ENCODE measurements around the gene DGCR2.
A peak's percentile ranks its signal among the peaks of the same experiment; 100 is the strongest.
"Not testable (repeated sequence)": the region's sequence is repeated elsewhere in the genome, so short reads cannot be mapped to it uniquely, and the experiment has no call there.

The DGCR2 gene

GRCh38 chr22:19002684-19003038 lies 119.6 kb downstream of the DGCR2 start:
- no peak for DNase-seq (ENCODE audit: low spot score)

- DNase-seq (ENCODE audit: low spot score): no peak
These were observed 121.0 kb downstream of the DGCR2 start for GRCh38 chr22:19001204-19001603.

GRCh38 chr22:19000106-19000505 lies 122.1 kb downstream of the DGCR2 start:
- DNase-seq (ENCODE audit: low spot score): not testable (repeated sequence)

GRCh38 chr22:18999416-18999815 lies 122.8 kb downstream of the DGCR2 start:
- DNase-seq (ENCODE audit: low spot score): no peak

- no peak for DNase-seq (ENCODE audit: low spot score)
These were observed 123.2 kb downstream of the DGCR2 start for GRCh38 chr22:18999008-18999407.

DNA sequence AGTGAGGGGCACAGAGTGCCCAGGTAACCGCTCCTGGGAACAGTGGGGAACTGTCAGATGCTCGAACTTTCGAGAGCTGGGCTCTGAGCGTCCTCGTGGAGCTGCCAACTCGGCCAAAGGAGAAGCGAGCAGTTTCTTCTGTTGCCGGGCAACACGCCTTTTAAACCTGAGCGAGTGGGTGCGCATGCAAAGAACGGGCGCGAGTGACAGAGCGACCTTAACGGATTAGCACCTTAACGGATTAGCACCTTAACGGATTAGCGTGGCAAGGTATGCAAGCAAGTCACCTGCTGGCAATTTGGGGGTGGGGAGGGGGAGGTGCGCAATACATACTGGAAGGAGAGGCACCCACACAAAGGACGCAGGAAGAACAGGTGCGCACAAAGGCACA lies 124.3 kb downstream of the DGCR2 start:
- DNase-seq (ENCODE audit: low spot score): no peak

DNA sequence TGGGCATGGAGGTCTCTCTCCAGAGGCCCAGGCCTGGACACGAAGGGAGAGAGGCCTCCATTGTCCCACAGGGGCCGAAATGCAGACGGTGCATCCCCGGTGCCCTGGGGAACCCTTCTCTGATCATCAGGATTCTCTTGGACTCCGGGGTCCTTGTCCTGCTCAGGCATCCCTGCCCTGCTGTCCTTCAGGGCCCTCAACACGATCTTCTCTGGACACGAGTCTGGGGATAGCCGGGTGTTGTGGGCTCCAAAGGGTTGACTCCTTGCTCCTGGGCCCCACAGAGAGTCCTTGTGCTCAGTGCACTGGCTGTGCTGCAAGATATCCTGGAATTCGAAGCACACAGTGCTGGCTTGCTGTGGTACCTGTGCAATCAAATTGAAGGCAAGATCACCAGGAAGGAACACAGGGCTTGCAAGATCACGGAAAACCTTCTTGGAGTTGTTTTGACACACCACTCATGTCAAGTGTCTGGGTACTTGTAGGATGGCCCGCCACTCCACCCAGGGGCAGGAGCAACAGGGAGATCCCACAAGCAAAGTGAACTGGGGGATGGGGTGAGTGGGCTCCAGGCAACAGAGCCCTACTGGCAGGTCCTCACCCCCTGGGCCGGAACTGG lies 124.8 kb downstream of the DGCR2 start:
- no peak for DNase-seq (ENCODE audit: low spot score)

- DNase-seq (ENCODE audit: low spot score): no peak
These were observed 125.8 kb downstream of the DGCR2 start for GRCh38 chr22:18996376-18996900.

DNA sequence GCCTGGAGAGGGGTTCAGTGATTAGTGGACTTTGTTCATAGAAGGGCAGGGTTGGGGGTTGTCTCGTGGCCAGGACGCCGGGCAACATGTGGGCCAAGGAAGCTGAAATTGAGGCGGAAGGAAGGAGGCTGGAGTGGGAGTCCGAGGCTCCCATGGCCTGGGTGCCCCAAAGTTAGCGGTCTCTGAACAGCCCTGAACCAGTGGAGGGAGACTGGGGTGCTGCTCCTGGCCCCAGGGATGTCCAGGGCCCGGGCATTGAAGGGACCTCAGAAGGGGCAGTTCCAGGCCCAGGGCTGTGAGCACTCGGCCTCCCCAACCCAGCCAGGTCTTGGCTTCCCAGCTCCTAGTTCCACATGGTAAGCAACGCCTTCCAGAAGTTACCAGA lies 126.9 kb downstream of the DGCR2 start:
- DNase-seq (ENCODE audit: low spot score): no peak

DNA sequence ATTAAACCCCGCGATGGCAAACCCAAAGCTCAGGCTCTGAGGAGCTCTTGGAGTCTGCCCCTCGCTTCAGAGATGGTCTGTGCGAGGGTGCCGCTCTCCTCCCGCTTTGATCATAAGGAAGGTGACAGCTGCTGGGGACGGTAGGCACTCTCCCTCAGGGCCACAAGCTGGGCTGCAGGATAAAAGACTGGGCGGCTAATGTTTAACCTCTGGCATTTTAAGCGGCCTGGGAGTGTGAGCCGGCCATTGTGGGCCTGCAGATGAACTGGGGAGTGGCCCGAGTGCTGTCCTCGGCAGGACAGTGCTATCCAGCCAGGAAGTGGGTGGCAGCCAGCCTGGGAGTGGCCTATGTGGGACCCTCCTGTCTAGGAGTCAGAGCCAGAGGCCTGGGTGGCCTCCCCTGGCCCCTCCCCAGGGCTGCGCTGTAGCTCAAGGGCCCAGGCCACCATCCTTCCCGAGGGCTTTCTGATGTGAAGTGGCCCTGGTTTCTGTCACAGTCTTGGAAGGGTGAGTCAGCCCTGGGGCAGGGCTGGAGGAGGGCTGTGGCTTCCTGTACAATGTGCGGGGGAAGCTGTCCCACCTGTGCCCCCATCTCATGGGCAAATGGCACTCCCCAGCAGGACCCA lies 127.4 kb downstream of the DGCR2 start:
- DNase-seq (ENCODE audit: low spot score): peak; percentile 60

DNA sequence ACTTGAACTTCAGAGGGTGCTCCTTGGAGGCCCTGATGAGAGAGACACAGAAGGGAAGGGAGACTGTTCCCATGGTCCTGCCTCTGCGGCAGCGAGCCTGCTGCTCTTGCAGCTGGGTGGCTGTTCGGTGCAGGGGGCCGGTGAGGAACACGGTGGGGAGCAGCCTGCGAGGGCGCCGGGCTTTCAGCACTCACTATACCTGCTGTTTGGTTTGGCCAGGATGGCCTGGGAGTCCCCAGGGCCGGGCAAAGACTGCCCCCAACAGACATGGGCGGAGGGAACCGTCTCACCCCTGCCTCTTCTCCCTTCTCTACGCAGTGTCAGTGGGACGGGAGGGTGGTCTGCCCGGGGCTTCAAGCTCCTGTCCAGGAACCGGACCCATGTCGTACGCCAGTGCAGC lies 128.2 kb downstream of the DGCR2 start:
- no peak for DNase-seq (ENCODE audit: low spot score)

DNA sequence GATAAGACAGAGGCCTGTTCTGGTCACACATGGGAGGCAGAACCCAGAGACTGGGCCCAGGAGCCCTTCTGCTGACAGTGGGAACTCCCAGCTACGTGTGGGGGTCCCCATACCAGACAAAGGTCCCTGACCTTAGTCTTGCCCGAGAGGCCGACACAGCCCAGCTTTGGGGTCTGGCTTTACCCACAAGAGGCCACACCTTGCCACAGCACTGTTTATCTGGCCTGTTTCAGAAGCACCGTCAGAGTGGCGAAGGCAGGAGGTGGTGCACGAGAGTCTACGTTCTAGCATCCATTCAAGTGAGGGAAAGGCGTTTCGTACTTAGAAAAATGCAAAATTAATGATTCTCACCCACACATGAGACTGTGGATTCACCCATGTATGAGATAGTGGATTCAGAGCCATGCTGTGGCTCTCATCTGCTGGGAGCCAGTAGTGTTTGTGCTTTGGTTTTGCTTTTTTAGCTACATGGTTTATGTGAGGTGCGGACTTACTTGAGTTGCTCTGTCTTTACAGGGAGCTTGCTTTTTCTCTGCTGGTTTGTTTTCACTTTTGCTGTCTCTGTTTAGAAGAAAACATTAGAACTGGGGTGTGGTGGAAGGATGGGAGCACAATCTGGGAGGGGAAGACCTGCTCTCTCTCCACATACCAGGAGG lies 129.5 kb downstream of the DGCR2 start:
- no peak for DNase-seq (ENCODE audit: low spot score)

GRCh38 chr22:18991821-18992442 lies 130.3 kb downstream of the DGCR2 start:
- no peak for DNase-seq (ENCODE audit: low spot score)

DNA sequence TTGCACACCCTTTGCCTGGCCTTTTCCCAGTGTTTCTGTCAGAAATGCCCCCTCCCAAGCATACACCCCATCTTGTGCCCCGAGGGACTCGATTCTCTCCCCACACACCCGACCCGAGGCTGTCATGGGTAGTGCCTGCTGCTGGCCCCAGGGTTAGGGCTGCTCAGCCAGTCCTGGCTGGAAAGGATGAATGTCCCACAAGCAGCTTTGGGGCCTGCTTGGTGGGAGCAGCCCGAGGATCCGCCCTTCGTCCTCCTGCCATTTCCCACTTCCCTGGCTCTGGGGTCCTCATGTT lies 131.1 kb downstream of the DGCR2 start:
- DNase-seq (ENCODE audit: low spot score): no peak

DNA sequence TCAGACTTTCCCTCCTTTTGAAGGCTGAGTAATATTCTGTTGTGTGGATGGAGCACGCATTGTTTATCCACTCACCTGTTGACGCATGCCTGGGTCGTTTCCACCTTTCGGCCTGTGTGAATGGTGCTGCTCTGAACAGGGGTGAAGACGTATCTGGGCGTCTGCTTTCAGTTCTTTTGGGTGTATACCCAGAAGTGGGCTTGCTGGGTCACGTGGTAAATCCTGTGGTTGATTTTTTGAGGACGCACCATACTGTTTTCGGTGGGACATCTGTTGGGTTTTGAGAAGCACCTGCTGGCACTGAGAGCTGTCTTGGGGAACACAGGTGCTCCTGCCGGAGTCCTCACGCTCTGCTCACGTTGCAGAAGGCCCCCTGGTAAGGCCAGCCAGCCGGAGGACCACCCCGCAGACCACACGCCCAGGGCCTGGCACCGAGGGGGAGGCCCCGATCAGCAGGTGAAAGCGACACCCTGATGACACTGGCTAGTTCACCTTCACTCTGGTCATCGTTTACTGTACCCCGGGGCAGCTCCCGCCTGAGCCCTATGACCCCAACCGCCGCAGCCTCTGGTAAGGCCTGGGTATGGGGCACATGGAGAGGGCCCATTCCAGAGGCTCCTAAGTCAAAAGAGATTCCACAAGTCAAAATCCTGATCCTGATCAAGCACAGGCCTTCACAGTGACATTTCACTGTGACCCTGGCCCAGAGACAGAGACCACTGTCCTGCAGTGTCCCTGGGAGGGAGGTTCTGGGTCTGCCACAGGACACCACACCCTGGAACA lies 131.7 kb downstream of the DGCR2 start:
- no peak for DNase-seq (ENCODE audit: low spot score)

DNA sequence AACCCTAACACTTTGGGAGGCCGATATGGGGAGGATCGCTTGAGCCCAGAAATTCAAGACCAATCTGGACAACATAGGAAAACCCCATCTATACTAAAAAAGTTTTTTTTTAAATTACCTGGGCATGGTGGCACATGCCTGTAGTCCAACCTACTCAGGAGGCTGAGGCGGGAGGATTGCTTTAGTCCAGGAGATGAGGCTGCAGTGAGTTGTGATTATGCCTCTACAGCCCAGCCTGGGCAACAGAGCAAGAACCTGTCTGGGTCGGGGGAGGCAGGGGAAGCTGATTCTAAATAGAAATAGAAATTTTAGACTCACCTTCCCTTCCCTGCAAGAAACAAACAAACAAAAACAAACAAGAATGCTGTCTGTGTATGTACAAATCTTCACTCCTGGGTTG lies 133.3 kb downstream of the DGCR2 start:
- no peak for DNase-seq (ENCODE audit: low spot score)

DNA sequence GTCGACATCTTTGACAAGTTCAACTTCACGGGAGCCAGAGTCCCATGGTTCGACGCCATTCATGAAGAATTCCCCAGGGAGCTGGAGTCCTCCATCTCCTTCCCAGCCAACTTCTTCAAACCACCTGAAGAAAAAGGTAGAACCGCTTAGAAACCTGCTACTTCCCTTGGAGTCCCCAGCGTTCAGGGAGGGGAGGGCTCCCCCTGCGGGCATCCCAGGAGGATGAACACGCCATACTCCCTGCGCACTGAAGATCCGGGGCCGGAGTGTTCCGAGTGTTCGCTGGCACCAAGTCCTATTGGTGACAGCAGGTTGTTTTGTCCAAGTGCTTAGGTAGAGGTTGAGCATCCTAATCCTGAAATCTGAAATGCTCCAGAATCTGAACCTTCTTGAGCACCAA lies 134.4 kb downstream of the DGCR2 start:
- DNase-seq (ENCODE audit: low spot score): peak; percentile 71

DNA sequence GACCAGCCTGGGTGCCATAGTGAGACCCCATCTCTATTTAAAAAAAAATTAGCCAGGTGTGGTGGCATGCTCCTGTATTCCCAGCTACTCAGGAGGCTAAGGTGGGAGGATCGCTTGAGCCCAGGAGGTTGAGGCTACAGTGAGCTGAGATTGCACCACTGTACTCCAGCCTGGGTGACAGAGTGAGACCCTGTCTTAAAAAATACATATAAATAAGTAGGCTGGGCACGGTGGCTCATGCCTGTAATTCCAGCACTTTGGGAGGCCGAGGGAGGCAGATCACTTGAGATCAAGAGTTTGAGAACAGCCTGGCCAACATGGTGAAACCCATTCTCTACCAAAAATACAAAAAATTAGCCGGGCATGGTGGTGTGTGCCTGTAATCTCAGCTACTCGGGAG lies 135.1 kb downstream of the DGCR2 start:
- not testable (repeated sequence) for DNase-seq (ENCODE audit: low spot score)
